Gastrocnemius medialis (tissue), 4 donors: ENCODE results near the gene ZNF366. TPM values are rescaled to one million over a fixed set of nuclear protein-coding genes. Genes with fewer than 3 reads are reported as not detected.

Experiments used
- ATAC-seq, 2 donors: fragments of 150-250 bp; one replicate each; pipeline ENCODE4 v1.9.1; 2016
- DNase-seq, 2 donors: peaks; one replicate each; pipeline ENCODE4 v3.0.0-alpha.2; 2019
- H3K27ac ChIP-seq, 4 donors: fragments of 200-600 bp; sonication (generic); 1 replicate in 1 of 4; 2 replicates in 3 of 4; pipeline ENCODE4 v1.5.1; 2016 to 2018; ENCODE audit warnings: mild to moderate bottlenecking in 2 of 4, moderate library complexity in 1 of 4
- H3K27me3 ChIP-seq, 3 donors: fragments of 200-600 bp; sonication (generic) in 2 of 3; 1 replicate in 1 of 3; 2 replicates in 2 of 3; pipeline versions ENCODE4 v1.5.1 to v1.6.0; 2016 to 2019; ENCODE audit warnings: mild to moderate bottlenecking in 1 of 3, moderate library complexity in 1 of 3
- H3K36me3 ChIP-seq, 2 donors: fragments of 200-600 bp; sonication (generic) in 1 of 2; one replicate each; pipeline ENCODE4 v1.5.1; 2017 to 2018
- H3K4me1 ChIP-seq, 2 donors: fragments of 200-600 bp; sonication (generic) in 1 of 2; one replicate each; pipeline ENCODE4 v1.5.1; 2016 to 2017; ENCODE audit warnings: mild to moderate bottlenecking in 2 of 2
- H3K4me3 ChIP-seq, 4 donors: fragments of 200-600 bp; sonication (generic) in 3 of 4; 1 replicate in 1 of 4; 2 replicates in 3 of 4; pipeline ENCODE4 v1.5.1; 2016 to 2019; ENCODE audit warnings: mild to moderate bottlenecking in 2 of 4
- H3K9me3 ChIP-seq, 3 donors: fragments of 200-600 bp; sonication (generic) in 2 of 3; 1 replicate in 1 of 3; 2 replicates in 2 of 3; pipeline ENCODE4 v1.5.1; 2016 to 2019
- POLR2A ChIP-seq, 2 donors: fragments of 450-650 bp; IDR thresholded peaks; one replicate each; pipeline ENCODE4 v1.6.1; 2017; ENCODE audit warnings: antibody characterized with exemption in 2 of 2, mild to moderate bottlenecking in 2 of 2, moderate library complexity in 2 of 2
- in situ Hi-C, 4 donors: fragments of 200-750 bp; cut with MboI; loops; one replicate each; pipeline versions ENCODE4 v1.15.0 to v1.8.0; 2017; ENCODE audit warnings: low sequenced_read_pairs in 4 of 4
- intact Hi-C: fragments of 100-400 bp; cut with DNase I; formaldehyde crosslinking; loops from one replicate; pipeline ENCODE4 v1.15.1; 2023; ENCODE audit warnings: low total_unique reads
- total RNA-seq, 4 donors: library from RNA; depleted of rRNA; stranded (reverse); fragments of >200 nt; gene quantifications; one replicate each; pipeline versions ENCODE4 v1.1.0 to v1.2.3, GENCODE V29; 2016
- TF ChIP-seq, protein P1 (sequence below), 5 experiments: fragments of 450-650 bp in 3 of 5; fragments of 200-600 bp in 2 of 5; sonication (generic) in 2 of 5; IDR thresholded peaks in 4 of 5; conservative IDR thresholded peaks in 1 of 5; 1 replicate in 4 of 5; 2 replicates in 1 of 5; pipeline ENCODE4 v1.5.1; 2016 to 2019; ENCODE audit warnings: antibody characterized with exemption in 5 of 5, mild to moderate bottlenecking in 3 of 5, moderate library complexity in 3 of 5

ZNF366 gene
- total RNA-seq, 4 donors from 2014 or later: 2.0 to 5.8 (median 3.0) TPM

- peak overlapping the region in 3 of 4 donors; percentile 67 to 82 (median 78) for H3K27ac ChIP-seq
- no peaks in the 10 kb centered on the region for H3K27me3 ChIP-seq
- H3K4me3 ChIP-seq: no peak overlapping the region
- no peaks in the 10 kb centered on the region for H3K9me3 ChIP-seq
- H3K36me3 ChIP-seq: no peaks in the 10 kb centered on the region
- DNase-seq: no peak
- ATAC-seq: no peak
- in situ Hi-C loops: no loop called here
- peaks cover 41 to 52% of the 10 kb centered on the region in 2 donors for H3K4me1 ChIP-seq
- TF ChIP-seq POLR2A (IDR thresholded peaks at IDR 0.05): no peak
- TF ChIP-seq, protein P1, sequence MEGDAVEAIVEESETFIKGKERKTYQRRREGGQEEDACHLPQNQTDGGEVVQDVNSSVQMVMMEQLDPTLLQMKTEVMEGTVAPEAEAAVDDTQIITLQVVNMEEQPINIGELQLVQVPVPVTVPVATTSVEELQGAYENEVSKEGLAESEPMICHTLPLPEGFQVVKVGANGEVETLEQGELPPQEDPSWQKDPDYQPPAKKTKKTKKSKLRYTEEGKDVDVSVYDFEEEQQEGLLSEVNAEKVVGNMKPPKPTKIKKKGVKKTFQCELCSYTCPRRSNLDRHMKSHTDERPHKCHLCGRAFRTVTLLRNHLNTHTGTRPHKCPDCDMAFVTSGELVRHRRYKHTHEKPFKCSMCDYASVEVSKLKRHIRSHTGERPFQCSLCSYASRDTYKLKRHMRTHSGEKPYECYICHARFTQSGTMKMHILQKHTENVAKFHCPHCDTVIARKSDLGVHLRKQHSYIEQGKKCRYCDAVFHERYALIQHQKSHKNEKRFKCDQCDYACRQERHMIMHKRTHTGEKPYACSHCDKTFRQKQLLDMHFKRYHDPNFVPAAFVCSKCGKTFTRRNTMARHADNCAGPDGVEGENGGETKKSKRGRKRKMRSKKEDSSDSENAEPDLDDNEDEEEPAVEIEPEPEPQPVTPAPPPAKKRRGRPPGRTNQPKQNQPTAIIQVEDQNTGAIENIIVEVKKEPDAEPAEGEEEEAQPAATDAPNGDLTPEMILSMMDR (IDR thresholded peaks at IDR 0.05 in 4 of 5, conservative IDR thresholded peaks at IDR 0.05 in 1 of 5): no peak
- intact Hi-C loops: no loop called here
These were observed 4.2 kb upstream of the ZNF366 start for GRCh38 chr5:72511366-72511765.

DNA sequence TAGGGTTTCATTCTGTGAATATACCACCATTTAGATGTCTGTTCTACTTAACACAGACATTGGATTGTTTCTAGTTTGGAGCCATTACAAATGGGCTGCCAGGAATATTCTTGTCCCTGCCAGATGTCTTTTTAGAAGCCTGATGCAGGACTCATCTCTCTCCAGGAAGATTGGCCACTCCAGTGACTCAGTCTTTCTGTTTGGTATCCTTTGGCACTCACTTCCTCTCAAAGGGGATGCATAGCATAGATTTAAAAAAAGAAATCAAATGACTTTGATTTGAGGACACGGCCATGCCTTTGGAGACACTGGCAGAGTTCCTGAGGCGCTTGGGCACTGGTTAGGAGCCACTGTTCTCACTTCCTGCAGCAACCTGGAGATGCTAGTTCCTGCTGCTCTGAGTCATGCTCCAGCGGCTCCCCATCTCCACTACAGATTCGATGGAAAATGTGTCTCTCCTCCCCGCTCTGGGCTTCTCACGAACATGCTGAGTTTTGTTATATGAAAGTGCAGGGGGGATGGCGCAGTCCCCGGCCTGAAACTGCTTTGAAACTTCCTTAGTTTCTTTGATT is 3.5 kb upstream of the ZNF366 start:
- intact Hi-C loops (no loop called here), in situ Hi-C loops (no loop called here)
- ATAC-seq (peak; percentile 47 to 80), DNase-seq (peak; percentile 60 to 70)
- H3K36me3 ChIP-seq: no peaks in the 10 kb centered on the region
- TF ChIP-seq, protein P1 (IDR thresholded peaks at IDR 0.05 in 4 of 5, conservative IDR thresholded peaks at IDR 0.05 in 1 of 5): no peak
- TF ChIP-seq POLR2A (IDR thresholded peaks at IDR 0.05): no peak
- H3K9me3 ChIP-seq: no peaks in the 10 kb centered on the region
- H3K27ac ChIP-seq: peak overlapping the region; percentile 67 to 82 (median 76)
- no peak overlapping the region for H3K4me3 ChIP-seq
- no peaks in the 10 kb centered on the region for H3K27me3 ChIP-seq
- peaks cover 42 to 59% of the 10 kb centered on the region in 2 donors for H3K4me1 ChIP-seq

DNA sequence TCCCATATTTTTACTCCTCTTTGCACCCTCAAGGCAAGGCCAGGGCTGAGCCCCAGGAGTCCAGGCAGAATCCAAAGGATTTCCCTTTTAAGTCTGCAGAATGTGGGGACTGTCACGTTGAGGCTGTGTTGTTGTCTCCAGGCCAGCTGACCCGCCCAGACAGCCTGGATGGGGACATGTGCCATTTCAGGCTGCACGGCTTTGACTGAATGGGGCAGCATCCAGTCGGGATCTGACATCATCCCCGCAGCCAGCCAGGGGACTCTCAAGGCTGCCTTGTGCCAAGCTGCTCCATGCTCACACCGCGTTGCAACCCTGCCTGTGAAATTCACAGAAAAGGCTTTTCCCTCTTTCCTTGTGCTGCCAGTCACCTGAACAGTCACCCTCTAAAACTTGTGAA is 2.2 kb upstream of the ZNF366 start:
- TF ChIP-seq POLR2A (IDR thresholded peaks at IDR 0.05): peak in 1 of 2 donors; percentile 16
- TF ChIP-seq, protein P1 (IDR thresholded peaks at IDR 0.05 in 4 of 5, conservative IDR thresholded peaks at IDR 0.05 in 1 of 5): no peak
- in situ Hi-C loops (no loop called here), intact Hi-C loops (loop anchor here (5.0 kb wide), 2 partner anchors 117 to 132 kb away; no protein-coding TSS in a partner anchor)
- H3K27me3 ChIP-seq: no peaks in the 10 kb centered on the region
- H3K9me3 ChIP-seq: no peaks in the 10 kb centered on the region
- H3K4me3 ChIP-seq: no peak overlapping the region
- H3K36me3 ChIP-seq: no peaks in the 10 kb centered on the region
- ATAC-seq (peak; percentile 57 to 70), DNase-seq (peak; percentile 49 to 76)
- H3K4me1 ChIP-seq: peaks cover 48 to 72% of the 10 kb centered on the region in 2 donors
- peak overlapping the region; percentile 67 to 82 (median 76) for H3K27ac ChIP-seq

DNA sequence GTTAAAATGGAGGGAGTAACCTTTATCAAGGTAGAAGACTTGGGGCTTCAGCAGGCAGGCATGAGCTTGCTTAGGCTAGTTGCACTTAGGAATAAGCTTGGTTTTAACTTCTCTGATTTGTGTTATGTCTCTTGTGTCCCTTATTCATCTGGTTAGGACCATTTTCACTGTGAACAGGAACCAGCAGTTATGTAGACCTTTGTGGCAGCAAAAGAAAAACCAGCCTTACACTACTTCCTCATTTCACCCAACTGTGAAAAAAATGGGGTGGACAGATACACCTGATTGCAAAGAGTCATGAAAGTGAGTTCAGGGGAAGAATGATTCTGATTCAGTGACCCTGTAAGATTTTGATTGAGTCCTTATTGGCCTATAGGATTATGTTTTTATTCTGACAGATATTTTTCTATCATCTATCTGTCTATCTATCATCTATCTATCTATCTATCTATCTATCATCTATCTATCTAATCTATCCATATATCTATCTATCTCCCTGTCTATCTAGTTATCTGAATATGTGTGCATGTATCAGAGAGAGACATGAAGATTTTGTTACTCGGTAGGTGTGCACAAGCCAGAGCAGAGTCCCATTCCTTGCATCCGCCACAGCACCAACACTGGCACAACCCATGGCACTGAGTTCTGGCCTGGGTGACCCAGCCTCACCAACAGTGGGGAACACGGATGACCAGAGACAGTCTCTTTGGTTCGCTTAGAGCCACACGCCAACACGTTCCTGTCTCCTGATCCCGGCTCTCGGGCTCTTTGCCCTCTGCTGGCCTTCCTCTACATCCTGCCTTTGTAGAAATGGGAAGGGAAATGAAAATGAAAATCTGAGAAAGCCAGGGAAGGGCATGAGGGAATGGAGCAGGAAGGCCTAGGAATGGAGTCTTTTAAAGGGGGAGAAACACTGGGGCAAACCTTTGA is 1.3 kb upstream of the ZNF366 start:
- Histone ChIP-seq H3K27me3 (no peaks in the 10 kb centered on the region), H3K9me3 (no peaks in the 10 kb centered on the region), H3K4me3 (no peak overlapping the region), H3K4me1 (peaks cover 57 to 81% of the 10 kb centered on the region in 2 donors), H3K27ac (peak overlapping the region; percentile 67 to 82 (median 76)), H3K36me3 (no peaks in the 10 kb centered on the region)
- intact Hi-C loops: loop anchor here (5.0 kb wide), 2 partner anchors 116 to 131 kb away; no protein-coding TSS in a partner anchor
- TF ChIP-seq POLR2A (IDR thresholded peaks at IDR 0.05): no peak
- TF ChIP-seq, protein P1 (IDR thresholded peaks at IDR 0.05 in 4 of 5, conservative IDR thresholded peaks at IDR 0.05 in 1 of 5): no peak
- in situ Hi-C loops: no loop called here
- DNase-seq (no peak), ATAC-seq (no peak)
